BLaER1 treated with 17β-estradiol and CSF1 and Interleukin-3, amounts not matched to agents 10 nM and 100 nM (cell line): ENCODE measurements around the gene PDCD2L.

Experiments used
- H3K27ac ChIP-seq, 11 experiments: shearing (Covaris generic); formaldehyde crosslinking; 2 replicates each; pipeline ENCODE4 v1.8.1; 2022
- H3K27me3 ChIP-seq, 11 experiments: shearing (Covaris generic); formaldehyde crosslinking; 2 replicates each; pipeline ENCODE4 v1.8.1; 2022
- H3K36me3 ChIP-seq, 11 experiments: shearing (Covaris generic); formaldehyde crosslinking; 2 replicates each; pipeline ENCODE4 v1.8.1; 2022
- H3K4me1 ChIP-seq, 10 experiments: shearing (Covaris generic); formaldehyde crosslinking; 2 replicates each; pipeline ENCODE4 v1.8.1; 2022
- H3K4me2 ChIP-seq, 11 experiments: shearing (Covaris generic); formaldehyde crosslinking; 2 replicates each; pipeline ENCODE4 v1.8.1; 2022
- H3K4me3 ChIP-seq, 10 experiments: shearing (Covaris generic); formaldehyde crosslinking; 2 replicates each; pipeline ENCODE4 v1.8.1; 2022
- H3K9ac ChIP-seq, 11 experiments: shearing (Covaris generic); formaldehyde crosslinking; 2 replicates each; pipeline ENCODE4 v1.8.1; 2022
- H3K9me3 ChIP-seq, 11 experiments: shearing (Covaris generic); formaldehyde crosslinking; replicated peaks in 1 of 11; 2 replicates each; pipeline ENCODE4 v1.8.1; 2022
- H4K20me1 ChIP-seq, 11 experiments: shearing (Covaris generic); formaldehyde crosslinking; 2 replicates each; pipeline ENCODE4 v1.8.1; 2022
- Cebpa-rat ChIP-seq, 11 experiments: shearing (Covaris generic); IDR thresholded peaks; 2 replicates each; pipeline ENCODE4 v1.8.1; 2022

The PDCD2L gene

GRCh38 chr19:34363094-34363493, 41.1 kb upstream of the PDCD2L start:
- H3K36me3 ChIP-seq: peaks cover 17 to 20% (median 19%) of the 10 kb centered on the region in 11 experiments
- H3K4me1 ChIP-seq: peaks cover 47 to 70% (median 53%) of the 10 kb centered on the region in 10 experiments
- H3K9me3 ChIP-seq: no peaks in the 10 kb centered on the region
- H3K27ac ChIP-seq: no peak overlapping the region
- TF ChIP-seq Cebpa-rat (IDR thresholded peaks at IDR 0.05): no peak
- no peak overlapping the region for H3K9ac ChIP-seq
- no peaks in the 10 kb centered on the region for H3K27me3 ChIP-seq
- no peak overlapping the region for H3K4me3 ChIP-seq
- peak overlapping the region in 1 of 11 experiments; percentile 20; a peak in 3 of 22 replicates for H3K4me2 ChIP-seq
- peaks cover 22 to 29% (median 25%) of the 10 kb centered on the region in 11 experiments; a peak in 20 of 22 replicates for H4K20me1 ChIP-seq

GRCh38 chr19:34363930-34364329, 40.3 kb upstream of the PDCD2L start:
- TF ChIP-seq Cebpa-rat (IDR thresholded peaks at IDR 0.05): no peak
- peak overlapping the region in 2 of 11 experiments; percentile 94; a peak in 1 of 22 replicates for H3K27ac ChIP-seq

GRCh38 chr19:34364462-34364829, 39.8 kb upstream of the PDCD2L start:
- Histone ChIP-seq H3K4me1 (peaks cover 38 to 65% (median 52%) of the 10 kb centered on the region in 10 experiments), H3K9me3 (no peaks in the 10 kb centered on the region), H3K4me3 (peak overlapping the region; percentile 94 to 100 (median 100)), H3K36me3 (peaks cover 31 to 34% (median 32%) of the 10 kb centered on the region in 11 experiments), H3K4me2 (peak overlapping the region; percentile 69 to 99 (median 89)), H3K27ac (peak overlapping the region in 10 of 11 experiments; percentile 83 to 94 (median 91); a peak in 14 of 22 replicates), H3K9ac (peak overlapping the region; percentile 63 to 97 (median 95); a peak in 20 of 22 replicates), H3K27me3 (no peaks in the 10 kb centered on the region), H4K20me1 (peaks cover 28 to 42% (median 37%) of the 10 kb centered on the region in 11 experiments; a peak in 21 of 22 replicates)
- TF ChIP-seq Cebpa-rat (IDR thresholded peaks at IDR 0.05): no peak

More at GRCh38 chr19:34363930-34364329, 40.3 kb upstream of the PDCD2L start:
- Histone ChIP-seq H3K4me2 (peak overlapping the region; percentile 69 to 99 (median 89); a peak in 17 of 22 replicates), H3K36me3 (peaks cover 26 to 29% (median 27%) of the 10 kb centered on the region in 11 experiments), H3K9me3 (no peaks in the 10 kb centered on the region), H3K27me3 (no peaks in the 10 kb centered on the region), H3K4me1 (peaks cover 40 to 69% (median 52%) of the 10 kb centered on the region in 10 experiments), H4K20me1 (peaks cover 28 to 37% (median 33%) of the 10 kb centered on the region in 11 experiments; a peak in 20 of 22 replicates), H3K9ac (peak overlapping the region in 2 of 11 experiments; percentile 96; a peak in 3 of 22 replicates), H3K4me3 (no peak overlapping the region)

GRCh38 chr19:34364830-34365462, 39.3 kb upstream of the PDCD2L start, which contains the start of gene GPI:
Gene GPI (plus strand): TSS chr19:34365196. CDS start chr19:34365267, 71 bp downstream.
- peaks cover 36 to 39% (median 37%) of the 10 kb centered on the region in 11 experiments for H3K36me3 ChIP-seq
- no peak for TF ChIP-seq Cebpa-rat (IDR thresholded peaks at IDR 0.05)
- H3K4me2 ChIP-seq: peak within 1 kb of the TSS; percentile 87 to 100 (median 98)
- peak within 1 kb of the TSS; percentile 94 to 100 (median 100) for H3K4me3 ChIP-seq
- no peaks in the 10 kb centered on the region for H3K27me3 ChIP-seq
- H3K4me1 ChIP-seq: peaks cover 33 to 60% (median 50%) of the 10 kb centered on the region in 10 experiments
- H3K9ac ChIP-seq: peak within 1 kb of the TSS; percentile 88 to 97 (median 95)
- H3K27ac ChIP-seq: peak within 1 kb of the TSS; percentile 76 to 94 (median 90)
- H4K20me1 ChIP-seq: peaks cover 32 to 47% (median 42%) of the 10 kb centered on the region in 11 experiments; a peak in 21 of 22 replicates
- H3K9me3 ChIP-seq: no peaks in the 10 kb centered on the region

- Histone ChIP-seq H3K36me3 (peaks cover 44 to 47% (median 45%) of the 10 kb centered on the region in 11 experiments), H3K9me3 (no peaks in the 10 kb centered on the region), H3K4me3 (peak overlapping the region; percentile 94 to 100 (median 100)), H3K4me2 (peak overlapping the region; percentile 87 to 100 (median 98)), H3K27me3 (no peaks in the 10 kb centered on the region), H3K9ac (peak overlapping the region; percentile 88 to 97 (median 95)), H3K4me1 (peaks cover 25 to 55% (median 48%) of the 10 kb centered on the region in 10 experiments), H3K27ac (peak overlapping the region; percentile 76 to 94 (median 90)), H4K20me1 (peaks cover 38 to 55% (median 50%) of the 10 kb centered on the region in 11 experiments; a peak in 21 of 22 replicates)
- TF ChIP-seq Cebpa-rat (IDR thresholded peaks at IDR 0.05): no peak
Measured at GRCh38 chr19:34365463-34366401, 38.5 kb upstream of the PDCD2L start.

- peak overlapping the region; percentile 94 to 100 (median 100) for H3K4me3 ChIP-seq
- no peaks in the 10 kb centered on the region for H3K27me3 ChIP-seq
- H3K27ac ChIP-seq: peak overlapping the region in 8 of 11 experiments; percentile 11 to 94 (median 89); a peak in 10 of 22 replicates
- H3K9ac ChIP-seq: peak overlapping the region; percentile 88 to 97 (median 95); a peak in 21 of 22 replicates
- TF ChIP-seq Cebpa-rat (IDR thresholded peaks at IDR 0.05): no peak
- H4K20me1 ChIP-seq: peaks cover 44 to 68% (median 60%) of the 10 kb centered on the region in 11 experiments; a peak in 21 of 22 replicates
- peaks cover 25 to 62% (median 48%) of the 10 kb centered on the region in 10 experiments for H3K4me1 ChIP-seq
- peaks cover 55 to 59% (median 57%) of the 10 kb centered on the region in 11 experiments for H3K36me3 ChIP-seq
- no peaks in the 10 kb centered on the region for H3K9me3 ChIP-seq
- H3K4me2 ChIP-seq: peak overlapping the region; percentile 87 to 100 (median 98)
Measured at GRCh38 chr19:34366738-34367623, 37.2 kb upstream of the PDCD2L start.

- no peak for TF ChIP-seq Cebpa-rat (IDR thresholded peaks at IDR 0.05)
- H3K9ac ChIP-seq: peak overlapping the region in 5 of 11 experiments; percentile 88 to 96 (median 96); a peak in 7 of 22 replicates
- no peak overlapping the region for H3K27ac ChIP-seq
- peaks cover 61 to 65% (median 63%) of the 10 kb centered on the region in 11 experiments for H3K36me3 ChIP-seq
- H3K27me3 ChIP-seq: no peaks in the 10 kb centered on the region
- H3K4me3 ChIP-seq: peak overlapping the region in 4 of 10 experiments; percentile 94 to 100 (median 96); a peak in 3 of 20 replicates
- peak overlapping the region; percentile 87 to 100 (median 98); a peak in 20 of 22 replicates for H3K4me2 ChIP-seq
- H4K20me1 ChIP-seq: peaks cover 46 to 74% (median 66%) of the 10 kb centered on the region in 11 experiments; a peak in 21 of 22 replicates
- peaks cover 25 to 62% (median 47%) of the 10 kb centered on the region in 10 experiments for H3K4me1 ChIP-seq
- H3K9me3 ChIP-seq: no peaks in the 10 kb centered on the region
Measured at GRCh38 chr19:34367624-34367957, 36.6 kb upstream of the PDCD2L start.
